Limb (tissue), 2 donors: ENCODE results near the gene TUT1.
"Not testable (repeated sequence)": the region's sequence is repeated elsewhere in the genome, so short reads cannot be mapped to it uniquely, and the experiment has no call there.

Experiments used
- DNase-seq, 2 donors: peaks; one replicate each; pipeline ENCODE4 v3.0.0-alpha.2; 2016; ENCODE audit errors: extremely low spot score in 2 of 2

TUT1 gene

DNA sequence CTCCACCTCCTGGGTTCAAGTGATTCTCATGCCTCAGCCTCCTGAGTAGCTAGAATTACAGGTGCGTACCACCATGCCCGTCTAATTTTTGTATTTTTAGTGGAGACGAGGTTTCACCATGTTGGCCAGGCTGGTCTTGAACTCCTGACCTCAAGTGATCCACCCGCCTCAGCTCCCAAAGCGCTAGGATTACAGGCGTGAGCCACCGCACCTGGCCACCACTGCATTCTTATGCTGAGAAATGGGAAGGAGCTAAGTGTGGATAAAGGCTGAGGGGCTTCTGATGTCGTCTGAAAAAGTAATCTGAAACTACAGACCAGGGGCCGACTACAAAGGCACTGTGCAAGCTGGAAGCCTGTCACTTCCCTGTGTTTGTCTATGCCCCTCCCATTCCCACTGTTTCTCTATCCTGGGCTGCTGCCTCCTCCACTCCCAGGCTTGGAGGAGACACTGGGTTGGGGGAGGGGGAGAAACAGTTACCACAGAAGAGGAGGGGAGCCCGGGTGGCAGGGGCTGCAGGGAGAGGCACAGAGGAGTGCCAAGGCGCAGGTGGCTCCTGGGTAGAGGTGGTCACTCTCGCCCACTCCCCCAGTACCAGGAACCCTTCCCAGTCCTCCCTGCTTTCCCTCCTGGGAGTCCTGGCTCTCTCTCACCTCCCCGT lies 13.3 kb upstream of the TUT1 start:
- no peak for DNase-seq

DNA sequence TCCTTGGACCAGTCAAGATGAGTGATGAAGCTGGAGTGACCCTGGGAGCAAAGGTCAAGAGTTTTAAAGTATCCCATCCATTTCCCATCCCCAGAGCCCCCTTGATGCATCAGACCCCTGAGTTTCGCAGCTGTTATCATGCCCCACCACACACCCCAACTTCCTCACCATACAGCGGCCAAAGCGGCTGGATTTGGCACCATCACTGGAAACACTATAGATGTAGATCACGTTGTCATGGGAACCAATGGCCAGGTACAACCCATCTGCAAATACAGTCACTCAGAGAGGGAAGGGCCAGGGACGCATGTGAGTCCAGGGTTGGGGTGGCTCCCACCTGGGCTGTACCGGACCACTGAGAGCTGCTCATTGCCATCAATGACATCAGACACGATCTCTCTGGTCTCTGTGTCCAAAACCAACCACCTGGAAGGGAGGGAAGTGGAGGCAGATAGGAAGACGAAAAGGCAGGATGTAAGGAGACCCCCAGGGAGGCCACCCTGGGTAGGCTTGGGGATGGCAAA lies 12.5 kb upstream of the TUT1 start:
- no peak for DNase-seq

DNA sequence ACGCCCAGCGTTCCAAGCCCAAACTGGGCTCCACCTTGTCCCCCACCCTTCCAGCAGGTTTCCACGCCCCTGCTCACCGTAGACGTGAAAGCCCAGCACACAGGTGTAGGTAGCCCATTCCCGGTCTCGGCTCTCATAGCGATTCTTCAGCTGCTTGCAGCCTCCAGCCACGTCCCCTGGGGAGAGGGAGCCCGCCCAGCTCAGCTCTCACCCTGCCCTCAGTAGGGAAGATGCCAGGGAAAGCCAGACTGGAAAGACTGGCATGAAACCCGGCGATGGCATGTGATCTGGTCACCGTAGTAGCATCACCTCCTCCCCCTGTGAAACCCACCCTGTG lies 11.7 kb upstream of the TUT1 start:
- DNase-seq = peak in 1 of 2 donors; percentile 44

- peak in 1 of 2 donors; percentile 82 for DNase-seq
These were observed 11.1 kb upstream of the TUT1 start for GRCh38 chr11:62602141-62603071.

- peak; percentile 98 to 100 for DNase-seq
These were observed 10.2 kb upstream of the TUT1 start, which contains the start of gene MTA2 for GRCh38 chr11:62601372-62602140. MTA2 (minus strand) TSS chr11:62601865; CDS start chr11:62601450, 415 bp downstream.

GRCh38 chr11:62601122-62601371 lies 9.7 kb upstream of the TUT1 start:
- DNase-seq = no peak

GRCh38 chr11:62600367-62601121 lies 9.2 kb upstream of the TUT1 start:
- DNase-seq = no peak

DNA sequence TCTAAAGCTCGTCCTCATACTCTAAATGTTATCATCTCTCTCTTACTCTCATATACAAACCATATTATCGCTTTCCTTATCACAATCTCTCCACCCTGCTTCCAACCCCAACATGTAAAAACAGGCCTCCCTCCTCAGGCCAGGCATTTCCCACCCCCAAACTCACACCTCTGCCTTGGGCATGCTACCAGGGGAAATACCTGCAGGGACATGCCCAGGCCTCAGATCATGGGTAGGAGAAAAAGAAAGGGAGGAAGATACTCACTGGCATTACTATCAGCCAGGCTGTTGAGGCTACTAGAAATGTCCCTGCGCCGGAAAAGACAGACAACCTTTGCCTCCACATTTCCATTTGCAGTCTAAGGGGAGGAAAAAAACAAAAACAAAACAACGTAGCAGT lies 8.6 kb upstream of the TUT1 start:
- no peak for DNase-seq

DNA sequence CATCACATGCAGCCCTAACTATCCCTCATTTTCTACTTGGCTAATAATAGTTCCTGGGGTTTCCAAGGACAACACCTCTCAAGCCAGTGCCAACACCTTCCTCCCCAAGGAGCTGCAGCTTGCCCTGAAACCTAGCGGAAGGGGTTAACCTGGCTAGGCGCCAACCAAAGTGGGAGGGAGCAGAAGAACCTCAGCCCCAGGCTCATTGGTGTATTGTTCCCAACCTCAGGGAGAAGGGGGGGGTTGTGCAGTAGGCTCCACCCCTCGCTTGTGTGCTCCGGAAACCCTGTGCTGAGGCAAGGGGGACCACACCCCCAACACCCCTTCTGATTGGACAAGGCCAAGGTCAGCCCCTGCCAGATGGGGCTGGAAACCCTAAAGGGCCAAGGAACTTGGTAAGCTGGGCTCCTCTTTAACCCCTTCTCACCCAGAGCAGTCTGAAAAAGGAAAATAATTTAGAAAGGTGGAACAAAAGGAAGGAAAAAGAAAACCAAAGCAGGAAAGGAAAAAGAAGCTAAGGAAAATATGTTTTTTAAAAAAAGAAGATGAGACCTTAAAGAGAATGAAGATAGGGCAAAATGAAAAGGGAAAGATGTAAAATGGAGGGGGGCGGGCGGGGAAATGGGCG lies 7.9 kb upstream of the TUT1 start:
- DNase-seq = peak; percentile 91 to 96

- DNase-seq = no peak
These were observed 3.8 kb upstream of the TUT1 start for GRCh38 chr11:62595124-62595523.

DNA sequence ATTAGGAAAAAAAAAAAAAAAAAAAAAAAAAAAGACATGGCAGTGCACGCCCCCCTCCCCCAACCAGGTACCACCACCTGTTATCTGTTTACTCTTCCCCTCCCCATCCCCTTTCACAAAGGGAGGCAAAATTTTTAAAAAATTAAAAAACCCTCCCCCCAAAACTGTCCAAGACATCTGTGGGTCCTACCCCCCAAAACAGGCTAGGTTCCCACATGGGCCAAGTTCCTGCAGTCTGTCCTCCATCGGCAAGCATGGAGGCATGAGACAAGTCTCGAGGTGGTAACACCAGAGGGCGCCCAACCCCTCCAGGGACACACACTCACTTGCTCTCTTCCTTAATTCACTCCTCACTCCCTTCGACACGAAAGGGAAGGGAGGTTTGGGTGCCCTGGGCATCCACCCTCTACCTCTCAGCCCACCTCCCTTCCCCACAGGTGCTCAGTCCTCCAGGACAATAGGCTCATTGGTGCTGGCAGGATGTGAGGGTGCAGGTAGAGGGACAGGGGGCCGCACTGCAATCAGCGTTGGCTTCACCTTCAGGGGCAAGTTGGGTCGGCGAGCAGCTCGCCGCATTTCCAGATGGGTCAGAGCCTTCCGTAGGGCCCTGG lies 2.2 kb upstream of the TUT1 start:
- DNase-seq = peak in 1 of 2 donors; percentile 74

- peak in 1 of 2 donors; percentile 24 for DNase-seq
These were observed 1.7 kb upstream of the TUT1 start for GRCh38 chr11:62592989-62593421.

- peak in 1 of 2 donors; percentile 24 for DNase-seq
These were observed 958 bp upstream of the TUT1 start for GRCh38 chr11:62592146-62592815.

DNA sequence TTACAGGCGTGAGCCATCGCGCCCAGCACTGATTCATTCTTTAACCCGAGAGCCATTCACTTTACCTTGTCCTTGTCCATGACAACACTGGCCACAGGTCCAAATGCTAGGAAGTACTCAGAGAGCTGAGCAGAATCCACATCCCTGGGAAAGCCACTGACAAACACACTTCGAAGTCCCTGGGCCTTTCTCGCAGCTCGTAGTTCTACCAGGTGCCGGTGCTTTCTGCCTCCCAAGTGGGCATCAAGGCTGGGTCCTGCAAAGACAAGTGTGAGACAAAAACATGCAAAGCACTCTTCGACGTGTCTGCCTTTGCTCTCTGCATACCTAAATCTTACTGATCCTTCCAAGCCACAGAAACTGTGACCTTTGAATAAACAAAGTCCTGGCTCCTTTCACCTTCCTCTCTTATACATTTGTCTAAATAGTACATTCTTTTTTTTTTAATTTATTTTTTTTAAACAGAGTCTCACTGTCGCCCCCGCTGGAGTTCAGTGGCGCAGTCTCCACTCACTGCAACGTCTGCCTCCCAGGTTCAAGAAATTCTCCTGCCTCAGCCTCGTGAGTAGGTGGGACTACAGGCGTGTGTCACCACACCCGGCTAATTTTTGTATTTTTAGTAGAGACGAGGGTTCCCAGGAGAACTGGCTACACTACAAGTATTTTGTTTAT lies 2.2 kb downstream of the TUT1 start:
- no peak for DNase-seq

GRCh38 chr11:62585356-62585755 lies 6.0 kb downstream of the TUT1 start:
- not testable (repeated sequence) for DNase-seq

DNA sequence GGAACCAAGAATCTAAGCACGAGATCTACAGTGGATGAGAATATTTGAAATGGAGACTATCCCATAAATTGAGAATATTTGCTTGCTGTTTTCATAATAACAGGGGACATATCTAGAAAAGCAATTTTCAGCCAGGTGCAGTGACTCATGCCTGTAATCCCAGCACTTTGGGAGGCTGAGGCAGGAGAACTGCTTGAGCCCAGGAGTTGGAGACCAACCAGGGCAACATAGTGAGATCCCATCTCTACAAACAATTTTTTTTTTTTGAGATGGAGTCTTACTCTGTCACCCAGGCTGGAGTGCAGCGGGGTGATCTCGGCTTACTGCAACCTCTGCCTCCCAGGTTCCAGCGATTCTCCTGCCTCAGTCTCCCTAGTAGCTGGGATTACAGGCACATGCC lies 9.6 kb downstream of the TUT1 start:
- DNase-seq = not testable (repeated sequence)

DNA sequence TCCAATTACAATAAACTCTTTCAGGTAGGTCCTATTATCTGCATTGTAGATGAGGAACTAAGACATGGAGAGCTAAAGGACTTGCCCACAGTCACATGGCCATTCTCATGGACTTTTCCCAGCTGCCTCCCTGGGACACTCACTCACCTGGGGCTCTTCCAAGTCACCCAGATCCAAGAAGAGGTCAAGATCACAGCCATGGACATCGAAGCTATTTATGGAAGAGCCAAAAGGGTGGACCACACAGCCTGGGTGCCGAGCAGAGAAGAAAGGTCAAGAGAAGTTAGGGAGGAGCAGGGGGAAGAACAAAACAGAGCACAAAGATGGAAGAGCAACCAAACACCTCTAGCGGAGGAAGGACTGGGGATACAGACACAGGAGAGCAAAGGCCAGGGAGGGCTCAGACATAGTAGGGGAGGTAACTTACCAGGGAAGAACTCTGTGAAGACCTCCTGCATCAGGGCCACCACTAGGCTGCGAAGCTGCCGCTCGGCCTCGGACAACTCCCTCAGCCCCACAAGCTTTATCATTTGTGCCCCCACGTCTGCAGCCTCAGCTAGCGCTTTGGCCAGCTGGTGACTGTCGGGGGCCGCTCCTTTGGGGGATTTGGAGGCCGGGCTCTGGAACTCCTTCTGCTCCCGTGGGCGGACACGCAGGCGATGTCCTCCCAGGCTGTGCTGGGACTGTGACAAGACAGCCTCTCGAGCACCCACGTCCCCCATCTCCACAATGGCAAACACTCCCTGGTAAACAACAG lies 10.2 kb downstream of the TUT1 start:
- DNase-seq = no peak

DNA sequence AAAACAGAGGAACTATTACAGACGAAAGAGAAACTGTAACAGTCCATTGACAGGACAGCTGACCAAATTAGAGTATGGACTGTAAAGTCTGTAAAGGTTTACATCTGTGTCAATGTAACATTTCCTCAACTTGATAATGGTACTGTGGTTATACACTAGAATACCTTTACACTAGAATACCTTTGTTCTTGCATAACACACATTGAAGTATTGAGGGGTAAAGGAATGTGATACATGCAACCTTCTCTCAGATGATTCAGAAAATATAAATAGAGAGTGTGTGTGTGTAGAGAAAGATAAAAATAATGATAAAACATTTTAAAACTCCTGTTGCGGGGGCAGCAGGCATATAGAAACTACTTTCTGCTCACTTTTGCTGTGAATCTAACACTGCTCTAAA lies 12.1 kb downstream of the TUT1 start:
- DNase-seq = no peak
